NCI-H2107 treated with DMSO at 0.1 percent for 48 hours (cell line): ENCODE data around the gene OPCML.

Source experiments
- DNase-seq: peaks from one replicate; lab custom pipeline; 2025; ENCODE audit not compliant: unreplicated experiment; lab: John Stamatoyannopoulos, UW

OPCML gene

GRCh38 chr11:133541021-133541719 is 8.9 kb upstream of the OPCML start:
- DNase-seq = no peak

GRCh38 chr11:133536198-133536597 is 3.9 kb upstream of the OPCML start:
- no peak for DNase-seq

GRCh38 chr11:133533205-133533604 is 904 bp upstream of the OPCML start:
- no peak for DNase-seq

- DNase-seq = no peak
Observed at GRCh38 chr11:133531458-133531857, 843 bp downstream of the OPCML start.

- no peak for DNase-seq
Observed at GRCh38 chr11:133530501-133530835, 1.8 kb downstream of the OPCML start.

- DNase-seq = no peak
Observed at GRCh38 chr11:133529807-133530500, 2.3 kb downstream of the OPCML start.

- no peak for DNase-seq
Observed at GRCh38 chr11:133526790-133527189, 5.5 kb downstream of the OPCML start.

- no peak for DNase-seq
Observed at GRCh38 chr11:133525976-133526375, 6.3 kb downstream of the OPCML start.

- no peak for DNase-seq
Observed at GRCh38 chr11:133524488-133524887, 7.8 kb downstream of the OPCML start.

GRCh38 chr11:133522344-133522743 is 10.0 kb downstream of the OPCML start:
- no peak for DNase-seq

GRCh38 chr11:133521502-133521901 is 10.8 kb downstream of the OPCML start:
- DNase-seq = no peak

- DNase-seq = no peak
Observed at GRCh38 chr11:133520707-133521106, 11.6 kb downstream of the OPCML start.

- no peak for DNase-seq
Observed at GRCh38 chr11:133519560-133519959, 12.7 kb downstream of the OPCML start.

- no peak for DNase-seq
Observed at GRCh38 chr11:133518702-133519264, 13.5 kb downstream of the OPCML start.

GRCh38 chr11:133516845-133517244 is 15.5 kb downstream of the OPCML start:
- no peak for DNase-seq

- DNase-seq = no peak
Observed at GRCh38 chr11:133515107-133515506, 17.2 kb downstream of the OPCML start.

GRCh38 chr11:133509924-133510697 is 22.2 kb downstream of the OPCML start:
- no peak for DNase-seq

- DNase-seq = no peak
Observed at GRCh38 chr11:133508468-133508867, 23.8 kb downstream of the OPCML start.

GRCh38 chr11:133507185-133507584 is 25.1 kb downstream of the OPCML start:
- DNase-seq = no peak

- DNase-seq = no peak
Observed at GRCh38 chr11:133506551-133507094, 25.7 kb downstream of the OPCML start.

GRCh38 chr11:133506023-133506422 is 26.3 kb downstream of the OPCML start:
- no peak for DNase-seq
